Suprapubic skin (tissue), 4 donors: ENCODE measurements around the gene PGAP6.

ENCODE experiments used
- CTCF ChIP-seq, 2 donors: fragments of 200-600 bp in 1 of 2; fragments of 450-650 bp in 1 of 2; sonication (generic) in 1 of 2; IDR thresholded peaks; one replicate each; pipeline ENCODE4 v1.5.1; 2016 to 2019; ENCODE audit warnings: antibody characterized with exemption in 2 of 2, mild to moderate bottlenecking in 1 of 2, moderate library complexity in 1 of 2
- POLR2A ChIP-seq, 2 donors: fragments of 450-650 bp; IDR thresholded peaks; one replicate each; pipeline ENCODE4 v1.6.1; 2017; ENCODE audit warnings: antibody characterized with exemption in 2 of 2, mild to moderate bottlenecking in 2 of 2, moderate library complexity in 2 of 2
- POLR2AphosphoS5 ChIP-seq, 3 donors: sonication (generic); formaldehyde crosslinking; IDR thresholded peaks; one replicate each; pipeline ENCODE4 v1.6.1; 2017; ENCODE audit warnings: antibody characterized with exemption in 3 of 3

- TF ChIP-seq CTCF (IDR thresholded peaks at IDR 0.05) (no peak), POLR2A (IDR thresholded peaks at IDR 0.05) (no peak), POLR2AphosphoS5 (IDR thresholded peaks at IDR 0.05) (no peak)
These were observed 20.4 kb downstream of the PGAP6 start for GRCh38 chr16:361341-361871.
